Mesendoderm (in vitro differentiated cells): ENCODE results near the gene C6orf62.
"Not testable (repeated sequence)": the region's sequence is repeated elsewhere in the genome, so short reads cannot be mapped to it uniquely, and the experiment has no call there.

Source experiments
- DNase-seq: peaks from one replicate; pipeline ENCODE4 v3.0.0; 2013
- H2AK5ac ChIP-seq: 2 replicates; pipeline ENCODE4 v1.6.1; 2013; ENCODE audit warnings: low read length, inconsistent platforms
- H2BK120ac ChIP-seq: 2 replicates; pipeline ENCODE4 v1.6.1; 2013; ENCODE audit warnings: low read depth, mild to moderate bottlenecking, low read length, moderate library complexity, mixed read lengths
- H2BK15ac ChIP-seq: replicated peaks from 2 replicates; pipeline ENCODE4 v1.6.1; 2013; ENCODE audit warnings: low read depth, mild to moderate bottlenecking, moderate library complexity
- H2BK5ac ChIP-seq: 2 replicates; pipeline ENCODE4 v1.6.1; 2013; ENCODE audit warnings: low read length, inconsistent platforms
- H3K18ac ChIP-seq: 2 replicates; pipeline ENCODE4 v1.6.1; 2013; ENCODE audit warnings: mild to moderate bottlenecking, low read length, mixed read lengths
- H3K23ac ChIP-seq: one replicate; pipeline ENCODE4 v1.6.1; 2013; ENCODE audit warnings: low read length
- H3K27ac ChIP-seq: 2 replicates; pipeline ENCODE4 v1.5.1; 2013; ENCODE audit warnings: low read depth, mild to moderate bottlenecking, inconsistent platforms, low read length, moderate library complexity
- H3K27me3 ChIP-seq: 2 replicates; pipeline ENCODE4 v1.6.1; 2013; ENCODE audit warnings: low read length, control low read depth, mild to moderate bottlenecking, inconsistent platforms; ENCODE audit not compliant: insufficient read depth, poor library complexity
- H3K36me3 ChIP-seq: 2 replicates; pipeline ENCODE4 v1.6.1; 2013; ENCODE audit warnings: low read length, inconsistent platforms; ENCODE audit not compliant: control insufficient read depth, insufficient read depth
- H3K4ac ChIP-seq: one replicate; pipeline ENCODE4 v1.6.1; 2013; ENCODE audit warnings: low read depth, mild to moderate bottlenecking, low read length, moderate library complexity
- H3K4me1 ChIP-seq: 2 replicates; pipeline ENCODE4 v1.6.1; 2013; ENCODE audit warnings: low read depth, low read length, inconsistent platforms; ENCODE audit not compliant: control insufficient read depth
- H3K4me2 ChIP-seq: 2 replicates; pipeline ENCODE4 v1.6.1; 2013; ENCODE audit warnings: low read length
- H3K4me3 ChIP-seq: 2 replicates; pipeline ENCODE4 v1.5.1; 2013; ENCODE audit warnings: mild to moderate bottlenecking, low read length
- H3K56ac ChIP-seq: one replicate; pipeline ENCODE4 v1.6.1; 2013; ENCODE audit warnings: low read length
- H3K79me1 ChIP-seq: 2 replicates; pipeline ENCODE4 v1.6.1; 2013; ENCODE audit warnings: low read length, inconsistent platforms
- H3K79me2 ChIP-seq: 2 replicates; pipeline ENCODE4 v1.6.1; 2013; ENCODE audit warnings: mild to moderate bottlenecking, low read length; ENCODE audit not compliant: control insufficient read depth, insufficient read depth
- H3K9ac ChIP-seq: 2 replicates; pipeline ENCODE4 v1.6.1; 2013; ENCODE audit warnings: low read length, inconsistent platforms
- H4K5ac ChIP-seq: one replicate; pipeline ENCODE4 v1.6.1; 2013; ENCODE audit warnings: low read length
- H4K8ac ChIP-seq: one replicate; pipeline ENCODE4 v1.6.1; 2013; ENCODE audit warnings: low read depth, mild to moderate bottlenecking, control low read depth, low read length, moderate library complexity
- WGBS: extraction: QIAGEN DNeasy Blood & Tissue Kit; methylation state at CpG from one replicate; pipeline ENCODE4 v1.1.7; 2013; ENCODE audit warnings: low lambda C conversion rate, missing lambda C conversion rate; ENCODE audit not compliant: insufficient coverage; ENCODE audit errors: extremely low coverage; 5-methylcytosine and 5-hydroxymethylcytosine counted together

C6orf62 gene

GRCh38 chr6:24755279-24755678 lies 36.3 kb upstream of the C6orf62 start:
- H2BK120ac ChIP-seq, result no peak overlapping the region

GRCh38 chr6:24754378-24754777 lies 35.4 kb upstream of the C6orf62 start:
- not testable (repeated sequence) for DNase-seq, H4K5ac ChIP-seq, H4K8ac ChIP-seq, H3K27me3 ChIP-seq, H3K4ac ChIP-seq, H3K79me1 ChIP-seq, H3K79me2 ChIP-seq, H3K4me1 ChIP-seq, H2BK120ac ChIP-seq, H2AK5ac ChIP-seq, H3K4me3 ChIP-seq, H2BK5ac ChIP-seq, H2BK15ac ChIP-seq, H3K56ac ChIP-seq, H3K9ac ChIP-seq, H3K23ac ChIP-seq, H3K27ac ChIP-seq, H3K4me2 ChIP-seq, H3K18ac ChIP-seq, H3K36me3 ChIP-seq
- no CpG with 5 or more reads among the region's 4 CpGs for WGBS

More at GRCh38 chr6:24755279-24755678, 36.3 kb upstream of the C6orf62 start:
- Histone ChIP-seq H3K79me1 (no peaks in the 10 kb centered on the region), H4K5ac (no peak overlapping the region), H3K36me3 (no peaks in the 10 kb centered on the region), H2BK15ac (no peak overlapping the region), H3K23ac (no peak overlapping the region), H4K8ac (no peak overlapping the region), H3K27me3 (no peaks in the 10 kb centered on the region), H3K56ac (no peak overlapping the region), H3K4me1 (no peaks in the 10 kb centered on the region), H3K4me3 (no peak overlapping the region), H3K27ac (no peak overlapping the region), H3K18ac (no peak overlapping the region), H3K4me2 (no peak overlapping the region), H3K4ac (no peak overlapping the region), H3K9ac (no peak overlapping the region), H2BK5ac (no peak overlapping the region), H2AK5ac (no peak overlapping the region), H3K79me2 (no peaks in the 10 kb centered on the region)
- no peak for DNase-seq

- no CpG with 5 or more reads among the region's 2 CpGs for WGBS
Measured at GRCh38 chr6:24753545-24753944, 34.6 kb upstream of the C6orf62 start.

GRCh38 chr6:24752917-24753492 lies 34.1 kb upstream of the C6orf62 start:
- H4K8ac ChIP-seq, result no peak overlapping the region
- H3K56ac ChIP-seq, result no peak overlapping the region
- H2BK5ac ChIP-seq, result no peak overlapping the region
- no peak overlapping the region for H3K4me3 ChIP-seq
- no peaks in the 10 kb centered on the region for H3K36me3 ChIP-seq
- no peak overlapping the region for H2BK120ac ChIP-seq
- no peak overlapping the region for H3K4ac ChIP-seq
- no peak overlapping the region for H3K27ac ChIP-seq
- no peak overlapping the region for H3K23ac ChIP-seq
- H4K5ac ChIP-seq, result no peak overlapping the region
- WGBS, result no CpG with 5 or more reads among the region's 1 CpG
- no peaks in the 10 kb centered on the region for H3K79me1 ChIP-seq
- no peak overlapping the region for H2BK15ac ChIP-seq
- no peak for DNase-seq
- H3K18ac ChIP-seq, result no peak overlapping the region
- H3K4me1 ChIP-seq, result no peaks in the 10 kb centered on the region
- H3K9ac ChIP-seq, result no peak overlapping the region
- H3K27me3 ChIP-seq, result no peaks in the 10 kb centered on the region
- no peaks in the 10 kb centered on the region for H3K79me2 ChIP-seq
- H2AK5ac ChIP-seq, result no peak overlapping the region
- H3K4me2 ChIP-seq, result no peak overlapping the region

More at GRCh38 chr6:24753545-24753944, 34.6 kb upstream of the C6orf62 start:
- no peak for DNase-seq
- Histone ChIP-seq H3K36me3 (no peaks in the 10 kb centered on the region), H2BK5ac (no peak overlapping the region), H3K18ac (no peak overlapping the region), H4K5ac (no peak overlapping the region), H2BK120ac (no peak overlapping the region), H3K56ac (no peak overlapping the region), H3K9ac (no peak overlapping the region), H3K4me1 (no peaks in the 10 kb centered on the region), H3K27ac (no peak overlapping the region), H2AK5ac (no peak overlapping the region), H3K4me3 (no peak overlapping the region), H3K27me3 (no peaks in the 10 kb centered on the region), H2BK15ac (no peak overlapping the region), H4K8ac (no peak overlapping the region), H3K4ac (no peak overlapping the region), H3K23ac (no peak overlapping the region), H3K79me2 (no peaks in the 10 kb centered on the region), H3K4me2 (no peak overlapping the region), H3K79me1 (no peaks in the 10 kb centered on the region)

- no peak overlapping the region for H4K8ac ChIP-seq
- no peak overlapping the region for H3K9ac ChIP-seq
- WGBS, result no CpG with 5 or more reads among the region's 2 CpGs
- H3K4me1 ChIP-seq, result no peaks in the 10 kb centered on the region
- no peak overlapping the region for H3K18ac ChIP-seq
- H3K56ac ChIP-seq, result no peak overlapping the region
- H3K23ac ChIP-seq, result no peak overlapping the region
- no peak overlapping the region for H3K27ac ChIP-seq
- no peak overlapping the region for H3K4ac ChIP-seq
- no peaks in the 10 kb centered on the region for H3K79me1 ChIP-seq
- no peak overlapping the region for H2BK120ac ChIP-seq
- no peak for DNase-seq
- no peaks in the 10 kb centered on the region for H3K27me3 ChIP-seq
- H3K36me3 ChIP-seq, result no peaks in the 10 kb centered on the region
- no peak overlapping the region for H4K5ac ChIP-seq
- H3K79me2 ChIP-seq, result no peaks in the 10 kb centered on the region
- no peak overlapping the region for H3K4me3 ChIP-seq
- no peak overlapping the region for H2BK15ac ChIP-seq
- H2AK5ac ChIP-seq, result no peak overlapping the region
- H3K4me2 ChIP-seq, result no peak overlapping the region
- H2BK5ac ChIP-seq, result no peak overlapping the region
Measured at GRCh38 chr6:24752503-24752902, 33.5 kb upstream of the C6orf62 start.

GRCh38 chr6:24750878-24751277 lies 31.9 kb upstream of the C6orf62 start:
- H2BK120ac ChIP-seq, H2BK5ac ChIP-seq, H3K36me3 ChIP-seq, H2BK15ac ChIP-seq, H3K18ac ChIP-seq, H3K4me1 ChIP-seq, H3K4ac ChIP-seq, H3K4me3 ChIP-seq, H3K9ac ChIP-seq, H3K79me1 ChIP-seq, H4K8ac ChIP-seq, H2AK5ac ChIP-seq, H4K5ac ChIP-seq, H3K4me2 ChIP-seq, H3K79me2 ChIP-seq, H3K27me3 ChIP-seq, H3K23ac ChIP-seq, H3K27ac ChIP-seq, DNase-seq, H3K56ac ChIP-seq: not testable (repeated sequence)
- no CpG with 5 or more reads among the region's 3 CpGs for WGBS
